PC-3 (cell line): Measurements from ENCODE around the gene PTPRN2. TPM values are rescaled to one million over a fixed set of nuclear protein-coding genes. Genes with fewer than 3 reads are reported as not detected.

Source experiments
- ATAC-seq: fragments of 200-7000 bp; cut with Tn5 transposase; 2 replicates; pipeline ENCODE4 v1.9.1; 2020; ENCODE audit warnings: mild to moderate bottlenecking, moderate library complexity
- BruUV-seq: library from RNA; stranded (reverse); fragments of 400-500 nt; replicated peaks from 2 replicates; lab custom pipeline; 2021; lab: Mats Ljungman, UMichigan
- CTCF ChIA-PET: fragments of 300-600 bp; sonication (Branson Sonifier 250); formaldehyde crosslinking; loops from one replicate; lab custom pipeline; 2022; ENCODE audit warnings: antibody characterized with exemption; lab: Charles Lee
- POLR2A ChIA-PET: fragments of 300-600 bp; sonication (Branson Sonifier 250); formaldehyde crosslinking; loops from one replicate; lab custom pipeline; 2022; ENCODE audit warnings: antibody characterized with exemption; ENCODE audit not compliant: unreplicated experiment; lab: Charles Lee
- DNase-seq: peaks from one replicate; pipeline ENCODE4 v3.0.0-alpha.2; 2015
- H2AFZ ChIP-seq: fragments of 300-600 bp; sonication (generic); 2 replicates; pipeline ENCODE4 v1.6.0; 2016; ENCODE audit warnings: antibody characterized with exemption, low read length
- H3F3A ChIP-seq: fragments of 300-600 bp; sonication (generic); one replicate; pipeline ENCODE4 v1.6.0; 2017; ENCODE audit warnings: antibody characterized with exemption, low read length, control low read depth, mild to moderate bottlenecking; ENCODE audit not compliant: unreplicated experiment
- H3K27ac ChIP-seq: fragments of 300-600 bp; sonication (generic); 2 replicates; pipeline ENCODE4 v1.5.1; 2016; ENCODE audit warnings: mild to moderate bottlenecking, low read length
- H3K27me3 ChIP-seq: fragments of 300-600 bp; sonication (generic); 2 replicates; pipeline ENCODE4 v1.6.1; 2016; ENCODE audit warnings: low read length, mixed read lengths
- H3K36me3 ChIP-seq: fragments of 300-600 bp; sonication (generic); 2 replicates; pipeline ENCODE4 v1.6.1; 2016; ENCODE audit warnings: low read depth, mixed run types, low read length, mixed read lengths
- H3K4me1 ChIP-seq: fragments of 300-600 bp; sonication (generic); 2 replicates; pipeline ENCODE4 v1.5.1; 2016; ENCODE audit warnings: low read length; ENCODE audit not compliant: insufficient read depth
- H3K4me2 ChIP-seq: fragments of 300-600 bp; sonication (generic); 2 replicates; pipeline ENCODE4 v1.6.0; 2016; ENCODE audit warnings: low read length
- H3K4me3 ChIP-seq: fragments of 300-600 bp; sonication (generic); 2 replicates; pipeline ENCODE4 v1.5.1; 2016; ENCODE audit warnings: mild to moderate bottlenecking, low read length, mixed read lengths
- H3K79me2 ChIP-seq: fragments of 300-600 bp; sonication (generic); 2 replicates; pipeline ENCODE4 v1.6.1; 2017; ENCODE audit warnings: low read length, mixed read lengths
- H3K9ac ChIP-seq: fragments of 300-600 bp; sonication (generic); 2 replicates; pipeline ENCODE4 v1.6.0; 2016; ENCODE audit warnings: mild to moderate bottlenecking, low read length
- H3K9me2 ChIP-seq: fragments of 300-600 bp; sonication (generic); replicated peaks from 2 replicates; pipeline ENCODE4 v1.6.1; 2016; ENCODE audit warnings: mixed run types, low read length, mixed read lengths
- H3K9me3 ChIP-seq: fragments of 300-600 bp; sonication (generic); 2 replicates; pipeline ENCODE4 v1.6.1; 2016; ENCODE audit warnings: low read length, mixed read lengths
- H4K20me1 ChIP-seq: fragments of 300-600 bp; sonication (generic); 2 replicates; pipeline ENCODE4 v1.6.1; 2016; ENCODE audit warnings: low read length, mixed read lengths
- CTCF ChIP-seq: fragments of 300-600 bp; sonication (generic); conservative IDR thresholded peaks from 2 replicates; pipeline ENCODE4 v1.5.1; 2017; ENCODE audit warnings: antibody characterized with exemption, low read depth, mild to moderate bottlenecking, low read length
- EZH2 ChIP-seq: fragments of 300-600 bp; sonication (generic); IDR thresholded peaks from one replicate; pipeline ENCODE4 v1.6.1; 2017; ENCODE audit warnings: antibody characterized with exemption, mild to moderate bottlenecking, low read length; ENCODE audit not compliant: unreplicated experiment
- EZH2phosphoT487 ChIP-seq: fragments of 300-600 bp; sonication (generic); IDR thresholded peaks from 2 replicates; pipeline ENCODE4 v1.6.1; 2018; ENCODE audit warnings: mild to moderate bottlenecking, antibody characterized with exemption, low read length, borderline replicate concordance
- intact Hi-C: fragments of 100-400 bp; cut with micrococcal nuclease; formaldehyde crosslinking; loops from 2 replicates; pipeline ENCODE4 v1.9.0; 2023
- total RNA-seq: library from RNA; depleted of rRNA; stranded (reverse); fragments of >200 nt; gene quantifications from 2 replicates; pipeline ENCODE4 v1.2.3, GENCODE V29; 2014

PTPRN2 gene
- total RNA-seq, 1 experiment from 2014 or later, result 3.2 TPM

- no peaks in the 10 kb centered on the region for H3K9me2 ChIP-seq
- no TSS peak for BruUV-seq
- H3K27ac ChIP-seq, result no peak overlapping the region
- no peak for DNase-seq
- no peaks in the 10 kb centered on the region for H3K79me2 ChIP-seq
- ChIA-PET POLR2A (no interaction called here), CTCF (no interaction called here)
- no peak overlapping the region for H3K9ac ChIP-seq
- H2AFZ ChIP-seq, result no peak overlapping the region
- H3K27me3 ChIP-seq, result peaks cover 30% of the 10 kb centered on the region
- H3K4me2 ChIP-seq, result no peak overlapping the region
- H3K9me3 ChIP-seq, result no peaks in the 10 kb centered on the region
- H3F3A ChIP-seq, result no peaks in the 10 kb centered on the region
- TF ChIP-seq CTCF (no peak), EZH2phosphoT487 (no peak), EZH2 (no peak)
- no peaks in the 10 kb centered on the region for H3K4me1 ChIP-seq
- no peaks in the 10 kb centered on the region for H4K20me1 ChIP-seq
- intact Hi-C loops, result no loop called here
- ATAC-seq, result no peak
- no peaks in the 10 kb centered on the region for H3K36me3 ChIP-seq
- H3K4me3 ChIP-seq, result no peak overlapping the region
Observed at GRCh38 chr7:158454631-158455030, 133.0 kb downstream of the PTPRN2 start.

- H3K36me3 ChIP-seq, result no peaks in the 10 kb centered on the region
- no TSS peak for BruUV-seq
- no peaks in the 10 kb centered on the region for H3K79me2 ChIP-seq
- H3F3A ChIP-seq, result no peaks in the 10 kb centered on the region
- CTCF ChIA-PET, result no interaction called here
- no peak overlapping the region for H2AFZ ChIP-seq
- TF ChIP-seq EZH2 (no peak), EZH2phosphoT487 (no peak), CTCF (no peak)
- ATAC-seq, result no peak
- H3K4me3 ChIP-seq, result no peak overlapping the region
- intact Hi-C loops, result no loop called here
- peaks cover 30% of the 10 kb centered on the region for H3K27me3 ChIP-seq
- H3K27ac ChIP-seq, result no peak overlapping the region
- no peaks in the 10 kb centered on the region for H3K4me1 ChIP-seq
- POLR2A ChIA-PET, result no interaction called here
- H4K20me1 ChIP-seq, result no peaks in the 10 kb centered on the region
- H3K9ac ChIP-seq, result no peak overlapping the region
- no peaks in the 10 kb centered on the region for H3K9me2 ChIP-seq
- no peak for DNase-seq
- H3K9me3 ChIP-seq, result no peaks in the 10 kb centered on the region
- H3K4me2 ChIP-seq, result no peak overlapping the region
Observed at GRCh38 chr7:158453663-158454062, 134.0 kb downstream of the PTPRN2 start.

GRCh38 chr7:158452331-158452730 is 135.3 kb downstream of the PTPRN2 start:
- H3K27me3 ChIP-seq, result peaks cover 30% of the 10 kb centered on the region
- no peaks in the 10 kb centered on the region for H3K36me3 ChIP-seq
- intact Hi-C loops, result no loop called here
- H3K27ac ChIP-seq, result no peak overlapping the region
- TF ChIP-seq EZH2phosphoT487, result no peak
- no peak for TF ChIP-seq EZH2
- TF ChIP-seq CTCF, result no peak
- no TSS peak for BruUV-seq
- ATAC-seq (no peak), DNase-seq (no peak)
- CTCF ChIA-PET, result no interaction called here
- H2AFZ ChIP-seq, result no peak overlapping the region
- no peaks in the 10 kb centered on the region for H3K79me2 ChIP-seq
- H3K9me3 ChIP-seq, result no peaks in the 10 kb centered on the region
- H3K4me2 ChIP-seq, result no peak overlapping the region
- no peak overlapping the region for H3K9ac ChIP-seq
- POLR2A ChIA-PET, result no interaction called here
- no peaks in the 10 kb centered on the region for H4K20me1 ChIP-seq
- no peaks in the 10 kb centered on the region for H3K9me2 ChIP-seq
- no peak overlapping the region for H3K4me3 ChIP-seq
- no peaks in the 10 kb centered on the region for H3K4me1 ChIP-seq
- H3F3A ChIP-seq, result no peaks in the 10 kb centered on the region
